Measurements from ENCODE around the gene ATG14. TPM values are rescaled to one million over a fixed set of nuclear protein-coding genes. Genes with fewer than 3 reads are reported as not detected.

ATG14 gene
- polyA plus RNA-seq, 1 experiment: 9.2 TPM

DNA sequence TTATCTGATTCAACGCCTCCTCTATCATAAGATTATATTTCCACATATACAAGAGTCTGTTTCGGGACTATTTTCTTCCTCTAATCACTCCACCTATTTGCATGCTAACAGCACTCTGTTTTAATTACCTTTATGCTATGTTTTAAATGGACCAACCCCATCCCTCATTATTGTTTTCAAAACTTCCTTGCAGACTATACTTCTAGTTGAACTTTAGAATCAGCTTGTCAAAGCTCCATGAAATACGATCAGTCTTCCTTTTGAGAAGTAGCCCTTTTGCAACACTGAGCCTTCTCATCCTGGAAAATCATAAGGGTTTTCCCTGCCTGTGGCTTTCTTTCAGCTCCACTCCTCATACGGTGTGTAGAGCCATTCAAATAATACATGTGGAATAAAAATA, 36.9 kb downstream of the ATG14 start:
- Histone ChIP-seq H3K36me3 (ENCODE audit: control insufficient read depth, insufficient read depth, low read length) (peaks cover 8% of the 10 kb centered on the region), H3K27me3 (ENCODE audit: control insufficient read depth, insufficient read depth, low read length) (no peaks in the 10 kb centered on the region), H3K4me3 (ENCODE audit: low read depth, low read length) (no peak overlapping the region)
- CTCF ChIA-PET: interaction anchor here (0.9 kb wide), 1 partner anchor 54 kb away, joined by 3 read pairs; no protein-coding TSS in a partner anchor
- POLR2A ChIA-PET: no interaction called here
- no peak for DNase-seq (ENCODE audit: low read depth)
- TF ChIP-seq CTCF (IDR thresholded peaks at IDR 0.05; ENCODE audit: insufficient read depth, low read depth, low read length): no peak

GRCh38 chr14:55373784-55374705, 37.6 kb downstream of the ATG14 start:
- DNase-seq (ENCODE audit: low read depth): no peak
- TF ChIP-seq CTCF (IDR thresholded peaks at IDR 0.05; ENCODE audit: insufficient read depth, low read depth, low read length): no peak
- ChIA-PET POLR2A (no interaction called here), CTCF (interaction anchor here (0.7 to 1.5 kb wide), 3 partner anchors 10 to 55 kb away, joined by 3 read pairs; no protein-coding TSS in a partner anchor)
- Histone ChIP-seq H3K36me3 (ENCODE audit: control insufficient read depth, insufficient read depth, low read length) (peaks cover 12% of the 10 kb centered on the region), H3K27me3 (ENCODE audit: control insufficient read depth, insufficient read depth, low read length) (no peaks in the 10 kb centered on the region), H3K4me3 (ENCODE audit: low read depth, low read length) (no peak overlapping the region)

GRCh38 chr14:55372825-55373224, 38.8 kb downstream of the ATG14 start:
- POLR2A ChIA-PET: no interaction called here
- Histone ChIP-seq H3K4me3 (ENCODE audit: low read depth, low read length) (no peak overlapping the region), H3K27me3 (ENCODE audit: control insufficient read depth, insufficient read depth, low read length) (no peaks in the 10 kb centered on the region), H3K36me3 (ENCODE audit: control insufficient read depth, insufficient read depth, low read length) (peaks cover 12% of the 10 kb centered on the region)
- CTCF ChIA-PET: interaction anchor here (0.7 to 1.5 kb wide), 7 partner anchors 14 to 102 kb away, joined by 3 to 6 read pairs (median 3); no protein-coding TSS in a partner anchor
- no peak for DNase-seq (ENCODE audit: low read depth)
- no peak for TF ChIP-seq CTCF (IDR thresholded peaks at IDR 0.05; ENCODE audit: insufficient read depth, low read depth, low read length)

DNA sequence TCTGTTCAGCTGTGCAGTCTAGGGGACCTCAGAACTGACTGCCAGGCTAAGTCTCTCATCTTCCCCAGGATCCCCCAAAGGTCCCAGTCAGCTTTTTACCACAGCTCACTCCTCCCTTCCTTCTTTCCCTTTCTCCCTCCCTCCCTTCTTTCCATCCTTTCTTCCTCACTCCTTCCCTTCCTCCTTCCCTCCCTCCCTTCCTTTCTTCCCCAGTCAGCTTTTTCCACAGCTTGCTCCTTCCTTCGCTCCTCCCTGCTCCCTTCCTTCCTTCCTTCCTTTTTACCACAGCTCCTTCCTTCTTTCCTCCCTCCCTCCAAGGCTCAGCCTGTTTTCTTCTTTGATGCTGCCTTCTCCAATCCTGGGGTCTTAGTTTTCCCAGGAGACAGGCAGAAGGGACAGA, 39.2 kb downstream of the ATG14 start:
- no peak for TF ChIP-seq CTCF (IDR thresholded peaks at IDR 0.05; ENCODE audit: insufficient read depth, low read depth, low read length)
- DNase-seq (ENCODE audit: low read depth): no peak
- peaks cover 12% of the 10 kb centered on the region for H3K36me3 ChIP-seq (ENCODE audit: control insufficient read depth, insufficient read depth, low read length)
- CTCF ChIA-PET: interaction anchor here (0.7 to 1.5 kb wide), 7 partner anchors 9 to 102 kb away, joined by 3 to 6 read pairs (median 3); no protein-coding TSS in a partner anchor
- H3K4me3 ChIP-seq (ENCODE audit: low read depth, low read length): no peak overlapping the region
- no peaks in the 10 kb centered on the region for H3K27me3 ChIP-seq (ENCODE audit: control insufficient read depth, insufficient read depth, low read length)
- POLR2A ChIA-PET: no interaction called here

- POLR2A ChIA-PET: no interaction called here
- no peak for DNase-seq (ENCODE audit: low read depth)
- CTCF ChIA-PET: interaction anchor here (1.1 to 1.5 kb wide), 2 partner anchors 53 to 100 kb away, joined by 3 read pairs; no protein-coding TSS in a partner anchor
- H3K4me3 ChIP-seq (ENCODE audit: low read depth, low read length): no peak overlapping the region
- H3K27me3 ChIP-seq (ENCODE audit: control insufficient read depth, insufficient read depth, low read length): no peaks in the 10 kb centered on the region
- peaks cover 6% of the 10 kb centered on the region for H3K36me3 ChIP-seq (ENCODE audit: control insufficient read depth, insufficient read depth, low read length)
- no peak for TF ChIP-seq CTCF (IDR thresholded peaks at IDR 0.05; ENCODE audit: insufficient read depth, low read depth, low read length)
Observed at GRCh38 chr14:55370883-55371455, 40.7 kb downstream of the ATG14 start.

Data from BJ (cell line).